ENCODE results near the gene IMMP2L. TPM values are rescaled to one million over a fixed set of nuclear protein-coding genes. Genes with fewer than 3 reads are reported as not detected.

The IMMP2L gene
- total and polyA plus RNA-seq, 2 of the 13 experiments (the other 11 are each of a cell fraction or from before 2014, with no cell fraction given), result 7.8 to 16.9 TPM

- Histone ChIP-seq H3K4me2 (ENCODE audit: low read depth, low read length) (no peak overlapping the region), H3K27me3 (ENCODE audit: control insufficient read depth in 1 of 2, insufficient read depth in 2 of 2, low read length in 2 of 2) (no peaks in the 10 kb centered on the region), H3K36me3 (replicated peaks in 1 of 2; ENCODE audit: control insufficient read depth in 1 of 2, insufficient read depth in 2 of 2, low read length in 2 of 2) (peaks cover 2 to 27% of the 10 kb centered on the region in 2 experiments; a peak in 4 of 5 replicates), H3K4me3 (replicated peaks in 1 of 3; ENCODE audit: insufficient read depth in 1 of 3, low read depth in 2 of 3, low read length in 3 of 3) (no peak overlapping the region), H3K9ac (ENCODE audit: insufficient read depth, low read depth, low read length) (no peak overlapping the region), H3K27ac (ENCODE audit: extremely low read length, insufficient read depth, low read length) (no peak overlapping the region), H3K79me2 (ENCODE audit: insufficient read depth, low read length) (no peaks in the 10 kb centered on the region), H4K20me1 (ENCODE audit: insufficient read depth, low read length) (no peaks in the 10 kb centered on the region; the same call in 1 of the 2 replicates), H2AFZ (ENCODE audit: low read length) (no peak overlapping the region), H3K9me3 (ENCODE audit: low read length) (no peaks in the 10 kb centered on the region), H3K4me1 (ENCODE audit: insufficient read depth, low read length) (no peaks in the 10 kb centered on the region)
- DNase-seq (ENCODE audit: low spot score), result no peak
- no peak for ATAC-seq
- POLR2A ChIA-PET, result no interaction called here
- TF ChIP-seq MAFK (conservative IDR thresholded peaks at IDR 0.05 in 1 of 2, IDR thresholded peaks at IDR 0.05 in 1 of 2; ENCODE audit: low read length in 2 of 2), result peak; percentile 9 to 61; a peak in 2 of 4 replicates
- no peak for TF ChIP-seq FOXK2 (IDR thresholded peaks at IDR 0.05)
- no TSS peak for BruUV-seq (replicated peaks)
- in situ Hi-C loops (cut with HindIII; ENCODE audit: extremely low pct_ligation_motif_present, low pct_unique_long_range_greater_than_20kb), result no loop called here
- intact Hi-C loops (cut with micrococcal nuclease; ENCODE audit: unreplicated experiment), result no loop called here
- FAIRE-seq, result no peak
- 47% methylated on average over 4 of the region's 4 CpGs for WGBS (ENCODE audit: low lambda C conversion rate)
- CTCF ChIA-PET (ENCODE audit: low intra/inter-chr PET ratio, low total read pairs), result no interaction called here
Observed at GRCh38 chr7:111554086-111554485, 8.2 kb downstream of the IMMP2L start.

GRCh38 chr7:111541067-111541466, 21.2 kb downstream of the IMMP2L start:
- H3K4me1 ChIP-seq (ENCODE audit: insufficient read depth, low read length), result peaks cover 9% of the 10 kb centered on the region; the same call in 1 of the 2 replicates
- DNase-seq (ENCODE audit: low spot score), result peak; percentile 21
- H3K9me3 ChIP-seq (ENCODE audit: low read length), result no peaks in the 10 kb centered on the region
- WGBS (ENCODE audit: low lambda C conversion rate), result 86% methylated on average over 2 of the region's 2 CpGs
- intact Hi-C loops (cut with micrococcal nuclease; ENCODE audit: unreplicated experiment) (no loop called here), in situ Hi-C loops (cut with HindIII; ENCODE audit: extremely low pct_ligation_motif_present, low pct_unique_long_range_greater_than_20kb) (no loop called here)
- CTCF ChIA-PET (ENCODE audit: low intra/inter-chr PET ratio, low total read pairs), result no interaction called here
- no peaks in the 10 kb centered on the region for H3K27me3 ChIP-seq (ENCODE audit: control insufficient read depth in 1 of 2, insufficient read depth in 2 of 2, low read length in 2 of 2)
- no peak overlapping the region for H3K4me3 ChIP-seq (replicated peaks in 1 of 3; ENCODE audit: insufficient read depth in 1 of 3, low read depth in 2 of 3, low read length in 3 of 3)
- H3K27ac ChIP-seq (ENCODE audit: extremely low read length, insufficient read depth, low read length), result no peak overlapping the region
- no peak overlapping the region for H3K9ac ChIP-seq (ENCODE audit: insufficient read depth, low read depth, low read length)
- H3K79me2 ChIP-seq (ENCODE audit: insufficient read depth, low read length), result no peaks in the 10 kb centered on the region
- no peak overlapping the region for H2AFZ ChIP-seq (ENCODE audit: low read length)
- no peak overlapping the region for H3K4me2 ChIP-seq (ENCODE audit: low read depth, low read length)
- BruUV-seq (replicated peaks), result no TSS peak
- H3K36me3 ChIP-seq (replicated peaks in 1 of 2; ENCODE audit: control insufficient read depth in 1 of 2, insufficient read depth in 2 of 2, low read length in 2 of 2), result no peaks in the 10 kb centered on the region
- H4K20me1 ChIP-seq (ENCODE audit: insufficient read depth, low read length), result no peaks in the 10 kb centered on the region
- ATAC-seq, result no peak
- FAIRE-seq, result no peak
- POLR2A ChIA-PET, result no interaction called here
- TF ChIP-seq IRF9 (CRISPR knock-in tag; IDR thresholded peaks at IDR 0.05; ENCODE audit: borderline replicate concordance) (no peak), FOXO1 (CRISPR knock-in tag; IDR thresholded peaks at IDR 0.05) (no peak), NFIB (CRISPR knock-in tag; IDR thresholded peaks at IDR 0.05; ENCODE audit: borderline replicate concordance) (no peak), ARID2 (CRISPR knock-in tag; IDR thresholded peaks at IDR 0.05; ENCODE audit: borderline replicate concordance) (no peak), MED1 (CRISPR knock-in tag; IDR thresholded peaks at IDR 0.05) (no peak), ZNF17 (CRISPR knock-in tag; IDR thresholded peaks at IDR 0.05) (no peak), ZNF18 (CRISPR knock-in tag; IDR thresholded peaks at IDR 0.05; ENCODE audit: insufficient replicate concordance) (no peak), ZNF274 (CRISPR knock-in tag; IDR thresholded peaks at IDR 0.05) (no peak), ZNF691 (CRISPR knock-in tag; IDR thresholded peaks at IDR 0.05; ENCODE audit: borderline replicate concordance, low read depth) (no peak), MATR3 (CRISPR knock-in tag; IDR thresholded peaks at IDR 0.05) (no peak), ZBTB38 (CRISPR knock-in tag; IDR thresholded peaks at IDR 0.05) (no peak), TBX2 (CRISPR knock-in tag; IDR thresholded peaks at IDR 0.05; ENCODE audit: borderline replicate concordance) (no peak), HNRNPH1 (optimal IDR thresholded peaks at IDR 0.05; ENCODE audit: low read depth, low read length) (no peak), ZFP1 (CRISPR knock-in tag; IDR thresholded peaks at IDR 0.05) (no peak), ZNF557 (CRISPR knock-in tag; IDR thresholded peaks at IDR 0.05) (no peak)

Data from HepG2 (cell line).